NCI-H2196 treated with DMSO at 0.1 percent for 48 hours (cell line): Measurements from ENCODE around the gene STAT1.
"Not testable (repeated sequence)": the region's sequence is repeated elsewhere in the genome, so short reads cannot be mapped to it uniquely, and the experiment has no call there.

Experiments
- DNase-seq: peaks from one replicate; lab custom pipeline; 2025; ENCODE audit not compliant: unreplicated experiment; lab: John Stamatoyannopoulos, UW

STAT1 gene

GRCh38 chr2:191009541-191010374 is 4.2 kb downstream of the STAT1 start:
- no peak for DNase-seq

GRCh38 chr2:191008286-191008685 is 5.7 kb downstream of the STAT1 start:
- no peak for DNase-seq

DNA sequence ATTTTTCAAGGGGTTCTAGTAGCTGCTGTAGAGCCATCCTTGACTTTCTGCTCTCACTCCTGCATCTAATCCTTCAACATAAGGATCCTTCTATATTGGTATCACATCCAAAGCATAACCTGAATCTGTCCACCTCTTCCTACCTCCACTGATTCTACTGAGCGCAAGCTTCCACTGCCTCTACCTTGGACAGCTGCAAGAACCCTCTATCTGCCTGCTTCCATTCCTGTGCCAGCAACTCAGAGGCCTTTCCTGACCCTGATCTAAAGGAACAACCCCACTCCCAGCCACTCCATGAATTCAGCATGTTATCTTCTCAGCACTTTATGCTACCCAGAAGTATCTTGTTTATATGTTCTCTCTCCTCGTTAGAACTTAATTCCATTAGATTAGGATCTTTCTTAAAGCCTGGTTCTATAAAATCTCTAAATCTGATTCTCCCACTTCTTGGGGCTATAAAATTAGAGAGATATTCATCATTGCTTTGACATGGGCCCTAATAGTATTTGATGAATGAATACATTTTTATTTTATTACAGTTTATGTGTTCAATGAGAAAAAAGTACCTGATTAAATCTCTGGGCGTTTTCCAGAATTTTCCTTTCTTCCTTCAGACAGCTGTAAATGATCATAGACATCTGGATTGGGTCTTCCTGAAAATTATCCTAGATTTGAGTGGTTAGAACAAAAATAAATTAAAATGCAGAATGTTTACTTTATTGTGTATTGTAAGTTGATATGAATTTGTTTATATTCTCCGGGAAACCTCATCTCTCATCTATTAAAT is 6.8 kb downstream of the STAT1 start:
- no peak for DNase-seq

DNA sequence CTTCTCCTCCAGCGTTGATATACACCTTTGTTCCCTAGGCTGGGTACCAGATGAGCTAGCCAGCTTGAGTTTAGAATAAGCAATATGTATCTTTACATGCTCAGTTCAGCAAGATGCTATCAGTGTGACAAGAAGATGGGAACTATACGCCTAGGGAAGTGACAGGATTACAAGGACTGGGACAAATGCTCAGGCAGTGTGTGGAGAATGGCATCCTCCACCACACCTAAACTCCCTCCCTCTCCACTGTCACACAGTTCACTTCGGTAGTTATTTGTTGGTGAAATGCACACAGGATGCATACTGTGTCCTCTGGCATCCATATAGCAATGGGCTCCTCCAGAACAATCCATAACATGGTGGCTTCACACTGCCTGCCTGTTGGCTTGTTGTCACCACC is 7.7 kb downstream of the STAT1 start:
- DNase-seq: no peak

GRCh38 chr2:191003405-191004309 is 10.3 kb downstream of the STAT1 start:
- DNase-seq: no peak

DNA sequence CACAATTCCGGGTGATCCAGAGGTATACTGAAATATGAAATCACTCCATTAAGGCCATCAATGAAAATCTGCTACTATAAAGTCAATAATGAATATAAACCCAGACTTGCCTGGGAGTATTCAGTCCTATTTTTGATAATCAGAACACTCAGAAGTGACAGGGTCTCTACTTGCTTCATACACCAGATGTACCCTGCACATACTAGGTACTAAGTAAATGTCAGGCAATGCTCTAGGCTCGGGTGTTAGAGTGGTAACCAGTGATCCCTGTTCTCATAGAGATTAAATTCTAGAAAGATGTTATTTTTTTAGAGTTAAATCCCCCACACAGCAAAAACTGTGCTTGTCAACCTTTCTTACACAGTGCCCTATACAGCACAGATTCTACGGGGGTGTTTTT is 12.3 kb downstream of the STAT1 start:
- DNase-seq: no peak

DNA sequence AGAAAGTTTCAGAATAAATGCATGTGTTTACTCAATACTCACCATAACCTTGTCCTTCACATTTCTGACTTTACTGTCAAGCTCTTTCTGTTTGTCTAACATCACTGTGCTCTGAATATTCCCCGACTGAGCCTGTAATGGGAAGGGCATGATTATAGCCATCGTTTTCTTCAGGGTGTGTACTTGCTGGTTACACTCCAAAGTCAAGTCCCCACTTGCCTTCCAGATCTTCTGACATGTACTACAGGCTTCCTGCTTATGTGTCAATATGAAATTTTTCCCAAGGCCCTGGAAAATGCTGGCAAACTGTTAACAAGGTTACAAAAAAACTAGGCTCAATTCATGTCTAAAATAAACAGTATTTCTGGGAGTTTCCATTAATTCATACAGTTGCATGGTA is 12.9 kb downstream of the STAT1 start:
- no peak for DNase-seq

DNA sequence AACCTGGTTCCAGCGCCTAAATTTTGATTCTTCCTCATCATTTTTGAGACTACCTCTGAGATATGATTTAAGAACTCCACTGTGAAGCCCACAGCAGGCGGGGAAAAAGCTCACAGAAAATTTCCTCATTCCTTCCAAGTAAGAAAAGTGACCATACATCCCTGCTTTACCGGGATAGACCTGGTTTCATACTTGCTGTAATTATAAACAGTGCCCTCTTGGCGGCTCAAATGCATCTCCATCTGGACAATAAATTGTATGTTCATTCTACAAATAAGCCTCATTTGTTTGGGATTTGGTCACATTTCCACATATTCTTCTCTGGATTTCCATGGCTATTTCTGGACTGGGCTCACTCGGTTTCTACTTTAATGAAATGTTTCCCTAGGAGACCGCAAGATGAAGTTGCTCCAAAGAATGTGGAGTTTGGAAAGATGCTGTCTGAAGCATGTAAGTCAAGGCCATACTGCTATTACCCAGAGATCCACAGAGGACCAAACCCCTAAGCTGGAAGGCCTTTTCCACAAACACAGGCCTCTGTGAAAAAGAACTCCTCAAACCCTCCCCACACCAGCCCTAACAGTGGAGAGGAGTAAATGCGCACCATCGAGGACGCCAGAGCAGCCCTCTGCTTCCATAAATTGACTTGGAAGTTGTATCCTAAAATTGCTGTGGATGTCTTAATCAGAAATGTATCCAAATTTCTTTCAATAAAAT is 13.9 kb downstream of the STAT1 start:
- no peak for DNase-seq

DNA sequence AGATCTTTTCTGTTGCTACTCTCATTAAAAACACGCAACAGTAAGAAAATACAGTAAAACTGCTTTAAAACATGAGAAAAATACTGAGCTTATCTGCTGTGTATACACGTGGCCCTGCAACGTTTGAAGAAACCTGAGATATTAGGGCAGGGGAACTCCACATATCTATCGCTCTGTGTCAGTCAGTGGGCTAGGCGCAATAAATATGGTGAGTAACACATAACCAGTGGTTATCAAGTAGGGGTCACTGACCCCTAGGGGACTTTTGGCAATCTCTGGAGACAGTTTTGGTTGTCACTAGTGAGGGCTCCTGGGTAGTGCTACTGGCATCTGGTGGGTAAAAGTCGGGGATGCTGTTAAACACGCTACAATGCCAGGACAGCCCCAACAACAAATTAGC is 14.9 kb downstream of the STAT1 start:
- no peak for DNase-seq

- DNase-seq: no peak
Observed at GRCh38 chr2:190997526-190998113, 16.4 kb downstream of the STAT1 start.

DNA sequence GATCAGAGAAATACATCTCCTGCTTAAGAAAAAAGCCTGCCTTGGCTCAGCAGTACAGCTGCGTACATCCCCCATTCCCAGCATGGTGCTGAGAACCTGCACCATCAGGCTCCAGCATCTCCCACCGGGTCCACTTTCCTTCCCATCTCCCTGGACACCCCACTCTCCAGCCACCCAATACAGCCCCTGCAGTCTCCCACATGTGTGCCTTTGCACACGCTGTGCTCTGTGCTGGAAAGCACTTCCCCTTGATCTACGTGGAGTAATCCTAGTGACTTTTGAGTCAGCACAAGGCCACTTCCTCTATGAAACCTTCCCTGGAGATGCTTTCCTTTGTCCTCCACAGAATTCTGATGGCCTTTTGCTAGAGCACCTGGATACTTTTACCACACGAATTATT is 17.0 kb downstream of the STAT1 start:
- no peak for DNase-seq

GRCh38 chr2:190996338-190996946 is 17.5 kb downstream of the STAT1 start:
- DNase-seq: no peak

- DNase-seq: not testable (repeated sequence)
Observed at GRCh38 chr2:190995315-190995714, 18.7 kb downstream of the STAT1 start.

GRCh38 chr2:190994148-190994547 is 19.8 kb downstream of the STAT1 start:
- DNase-seq: no peak

DNA sequence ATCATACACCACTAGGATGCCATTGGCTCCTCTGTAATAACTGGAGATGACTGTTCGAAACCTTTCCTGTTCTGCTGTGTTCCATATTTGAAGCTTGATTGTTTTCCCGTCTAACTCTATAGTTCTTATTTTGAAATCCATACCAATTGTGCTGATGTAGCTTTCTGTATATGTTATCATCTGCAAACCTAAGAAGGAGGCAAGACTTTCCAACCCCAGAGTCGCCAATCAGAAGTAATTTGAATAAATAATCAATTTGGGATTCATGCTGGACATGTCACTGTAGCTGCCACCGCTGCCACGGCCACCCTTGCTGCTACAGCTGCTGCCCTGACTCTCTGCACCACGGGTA is 20.7 kb downstream of the STAT1 start:
- DNase-seq: no peak

- DNase-seq: no peak
Observed at GRCh38 chr2:190990132-190990531, 23.8 kb downstream of the STAT1 start.

DNA sequence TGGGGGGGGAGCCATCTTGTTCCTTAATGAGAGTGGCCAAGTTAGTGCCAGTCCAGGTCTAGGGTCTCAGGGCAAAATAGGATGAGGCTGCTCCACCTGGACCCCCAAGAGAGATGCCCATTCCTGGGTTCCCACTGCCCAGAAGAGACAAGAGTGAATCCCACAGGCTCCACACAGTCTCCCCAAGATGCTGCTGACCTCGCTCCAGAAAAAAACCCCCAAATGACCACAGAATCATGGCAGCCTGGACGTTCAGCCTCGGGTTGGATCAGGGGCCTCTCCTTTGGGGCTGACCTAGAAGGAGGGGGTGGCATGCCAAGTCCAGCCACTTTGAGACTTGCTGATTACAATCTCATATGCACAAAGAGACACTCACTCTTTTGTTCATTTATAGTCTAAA is 25.1 kb downstream of the STAT1 start:
- no peak for DNase-seq

DNA sequence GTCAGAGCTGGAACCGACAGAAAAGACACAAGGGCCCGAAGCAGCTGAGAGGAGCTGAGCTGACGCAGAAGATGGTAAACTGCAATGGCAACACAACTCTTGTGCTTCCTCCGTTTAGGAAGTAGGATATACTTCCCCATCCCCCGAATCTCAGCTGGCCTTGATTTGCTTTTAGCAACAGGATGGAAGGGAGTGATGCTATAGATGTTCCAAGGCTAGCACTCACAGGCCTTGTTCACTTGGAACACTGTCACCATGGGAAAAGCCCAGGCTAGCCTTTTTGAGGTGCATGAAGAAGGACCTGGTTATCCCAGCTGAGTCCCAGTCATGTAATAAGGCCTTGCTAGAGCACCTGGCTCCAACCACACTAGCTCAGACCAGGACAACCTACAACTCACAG is 26.0 kb downstream of the STAT1 start:
- DNase-seq: no peak

GRCh38 chr2:190987116-190987515 is 26.9 kb downstream of the STAT1 start:
- DNase-seq: no peak
